Astrocyte (in vitro differentiated cells and primary cell): Measurements from ENCODE around the gene APBA2.

ENCODE experiments used
- CTCF ChIP-seq: IDR thresholded peaks from 2 replicates; pipeline ENCODE4 v1.5.1; 2011; ENCODE audit warnings: low read depth, mild to moderate bottlenecking, inconsistent platforms, low read length, moderate library complexity; ENCODE audit not compliant: insufficient read depth
- EZH2 ChIP-seq: IDR thresholded peaks from 2 replicates; pipeline ENCODE4 v1.6.1; 2012; ENCODE audit warnings: mild to moderate bottlenecking, low read length, inconsistent platforms; ENCODE audit not compliant: insufficient read depth

GRCh38 chr15:28888900-28889299 is 3.1 kb downstream of the APBA2 start:
- no peak for TF ChIP-seq CTCF
- TF ChIP-seq EZH2: no peak
